Endothelial cell of umbilical vein (primary cell): Measurements from ENCODE around the gene GTF2E1. TPM values are rescaled to one million over a fixed set of nuclear protein-coding genes. Genes with fewer than 3 reads are reported as not detected.

Experiments
- BruUV-seq: library from RNA; stranded (reverse); fragments of 400-500 nt; replicated peaks from 2 replicates; lab custom pipeline; 2021; lab: Mats Ljungman, UMichigan
- CTCF ChIA-PET: fragments of 300-600, 350-600 bp; sonication (Branson Sonifier 250); formaldehyde crosslinking; loops from one replicate; lab custom pipeline; 2021; ENCODE audit warnings: antibody characterized with exemption, inconsistent platforms; lab: Charles Lee
- POLR2A ChIA-PET: fragments of 300-600, 350-600 bp; sonication (Branson Sonifier 250); formaldehyde crosslinking; loops from one replicate; lab custom pipeline; 2021; ENCODE audit warnings: antibody characterized with exemption, inconsistent platforms; lab: Charles Lee
- DNase-seq: peaks from one replicate; pipeline ENCODE4 v3.0.0-alpha.2; 2011; ENCODE audit warnings: low read depth, low spot score
- FAIRE-seq: peaks from 2 replicates; lab custom pipeline; 2011; peaks lifted over from hg19 to GRCh38; lab: Jason Lieb, UNC
- H2AFZ ChIP-seq: 2 replicates; pipeline ENCODE4 v1.6.0; 2012; ENCODE audit warnings: low read depth, low read length, control low read depth, inconsistent platforms
- H3K27ac ChIP-seq: 2 replicates; pipeline ENCODE4 v1.5.1; 2011; ENCODE audit warnings: low read depth, mild to moderate bottlenecking, control low read depth, low read length, moderate library complexity; ENCODE audit not compliant: insufficient read depth
- H3K27me3 ChIP-seq, 2 experiments: 2 replicates each; pipeline versions ENCODE4 v1.6.0 to v1.6.1; 2011; ENCODE audit warnings: low read length in 2 of 2, mixed read lengths in 1 of 2; ENCODE audit not compliant: control insufficient read depth in 2 of 2, insufficient read depth in 2 of 2
- H3K36me3 ChIP-seq, 2 experiments: 2 replicates in 1 of 2; 3 replicates in 1 of 2; pipeline ENCODE4 v1.5.1; 2011; ENCODE audit warnings: low read length in 2 of 2, mild to moderate bottlenecking in 1 of 2, moderate library complexity in 1 of 2; ENCODE audit not compliant: control insufficient read depth in 2 of 2, insufficient read depth in 2 of 2; ENCODE audit errors: extremely low read depth in 1 of 2
- H3K4me1 ChIP-seq: 3 replicates; pipeline ENCODE4 v1.5.1; 2011; ENCODE audit warnings: mild to moderate bottlenecking, low read length; ENCODE audit not compliant: control insufficient read depth, insufficient read depth; ENCODE audit errors: extremely low read depth
- H3K4me2 ChIP-seq: 2 replicates; pipeline ENCODE4 v1.6.1; 2011; ENCODE audit warnings: low read length, control low read depth, mixed read lengths; ENCODE audit not compliant: insufficient read depth
- H3K4me3 ChIP-seq, 3 experiments: fragments of 200-600 bp in 1 of 3; sonication (generic), shearing (Covaris generic) in 1 of 3; replicated peaks in 1 of 3; 2 replicates each; pipeline ENCODE4 v1.5.1; 2011 to 2016; ENCODE audit warnings: control low read depth in 3 of 3, low read length in 3 of 3, mild to moderate bottlenecking in 2 of 3, inconsistent platforms in 1 of 3, low read depth in 1 of 3, moderate library complexity in 1 of 3; ENCODE audit not compliant: insufficient read depth in 1 of 3
- H3K79me2 ChIP-seq: 2 replicates; pipeline ENCODE4 v1.6.0; 2012; ENCODE audit warnings: low read length, inconsistent platforms; ENCODE audit not compliant: control insufficient read depth, insufficient read depth
- H3K9ac ChIP-seq: replicated peaks from 2 replicates; pipeline ENCODE3; 2011; ENCODE audit warnings: low read length, control low read depth; ENCODE audit not compliant: insufficient read depth; ENCODE audit errors: extremely low read depth
- H3K9me1 ChIP-seq: replicated peaks from 3 replicates; pipeline ENCODE4 v1.6.0; 2011; ENCODE audit warnings: mild to moderate bottlenecking, low read length; ENCODE audit not compliant: control insufficient read depth, insufficient read depth; ENCODE audit errors: extremely low read depth
- H3K9me3 ChIP-seq: replicated peaks from 2 replicates; pipeline ENCODE4 v1.5.1; 2012; ENCODE audit warnings: low read length, inconsistent platforms; ENCODE audit not compliant: control insufficient read depth, insufficient read depth
- H4K20me1 ChIP-seq: replicated peaks from 2 replicates; pipeline ENCODE3; 2011; ENCODE audit warnings: mild to moderate bottlenecking, low read length; ENCODE audit not compliant: control insufficient read depth, insufficient read depth; ENCODE audit errors: extremely low read depth
- FOS ChIP-seq: IDR thresholded peaks from 2 replicates; pipeline ENCODE4 v1.6.1; 2011; ENCODE audit warnings: mild to moderate bottlenecking, low read length, moderate library complexity, borderline replicate concordance; ENCODE audit not compliant: insufficient read depth
- GATA2 ChIP-seq: IDR thresholded peaks from 2 replicates; pipeline ENCODE4 v1.7.0; 2011; ENCODE audit warnings: low read depth, mild to moderate bottlenecking, moderate library complexity, mixed read lengths, low read length; ENCODE audit not compliant: insufficient read length, insufficient read depth
- MYC ChIP-seq: IDR thresholded peaks from one replicate; pipeline ENCODE4 v1.6.1; 2011; ENCODE audit warnings: mild to moderate bottlenecking, low read depth, low read length
- POLR2A ChIP-seq: IDR thresholded peaks from 2 replicates; pipeline ENCODE4 v1.6.1; 2012; ENCODE audit warnings: low read depth, mild to moderate bottlenecking, control low read depth, low read length
- POLR2AphosphoS5 ChIP-seq: IDR thresholded peaks from 2 replicates; pipeline ENCODE4 v1.6.1; 2012; ENCODE audit warnings: low read depth, mild to moderate bottlenecking, control low read depth, low read length, moderate library complexity; ENCODE audit not compliant: insufficient read depth
- dilution Hi-C: fragments of 300-500 bp; cut with MboI; formaldehyde crosslinking; loops from one replicate; pipeline ENCODE4 v1.15.0; 2019; ENCODE audit warnings: low sequenced_read_pairs; ENCODE audit not compliant: extremely low pct_ligation_motif_present
- intact Hi-C: fragments of 100-400 bp; cut with micrococcal nuclease; formaldehyde crosslinking; loops from one replicate; pipeline ENCODE4 v1.10.0; 2022
- polyA plus RNA-seq, 4 experiments: library from polyadenylated mRNA; depleted of rRNA in 3 of 4; stranded (reverse) in 3 of 4; unstranded in 1 of 4; fragments of >200 nt; gene quantifications; 2 replicates each; pipeline versions ENCODE4 v1.2.1 to v1.2.3, GENCODE V29; 2011 to 2012; ENCODE audit warnings: missing spikeins in 1 of 4
- total RNA-seq: library from RNA; stranded (reverse); gene quantifications from 2 replicates; pipeline ENCODE4 v1.2.3, GENCODE V29; 2021
- TF ChIP-seq, protein P1 (sequence below), 2 donors: IDR thresholded peaks; 1 replicate in 1 of 2; 2 replicates in 1 of 2; pipeline ENCODE4 v1.5.1; 2011; ENCODE audit warnings: low read length in 2 of 2, mild to moderate bottlenecking in 2 of 2, moderate library complexity in 2 of 2, control low read depth in 1 of 2, inconsistent platforms in 1 of 2, low read depth in 1 of 2; ENCODE audit not compliant: insufficient read depth in 1 of 2; ENCODE audit errors: extremely low read depth in 1 of 2
- TF ChIP-seq, protein P2 (sequence below): IDR thresholded peaks from 2 replicates; pipeline ENCODE4 v1.6.1; 2011; ENCODE audit not compliant: insufficient read depth, insufficient read length

Gene GTF2E1
- total and polyA plus RNA-seq, 2 donors (not counting 3 experiments of a cell fraction or from before 2014, with no cell fraction given) = 10.6 to 27.7 TPM

DNA sequence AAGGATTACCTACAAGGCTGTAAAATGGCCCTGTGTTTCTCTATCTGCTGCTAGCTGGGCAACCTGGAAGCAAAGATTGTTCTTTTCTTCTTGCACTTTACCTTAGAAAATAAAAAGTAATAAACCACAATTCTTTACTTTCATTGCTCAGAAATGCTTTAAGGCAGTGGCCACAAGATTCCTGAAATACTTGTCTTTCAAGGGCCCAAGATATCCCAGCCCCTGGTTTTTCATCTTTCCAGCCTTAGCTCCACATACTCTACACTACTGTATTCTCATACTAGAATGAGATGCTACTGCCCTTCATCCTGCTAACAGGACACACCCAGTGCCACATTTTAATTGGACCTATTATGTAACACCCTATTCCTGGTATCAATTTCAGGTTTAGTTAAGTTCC lies 78.9 kb downstream of the GTF2E1 start:
- H3K9me3 ChIP-seq = no peaks in the 10 kb centered on the region
- H3K4me1 ChIP-seq = no peaks in the 10 kb centered on the region
- intact Hi-C loops = no loop called here
- no peaks in the 10 kb centered on the region for H4K20me1 ChIP-seq
- no peak for FAIRE-seq
- TF ChIP-seq GATA2 (no peak), FOS (no peak), POLR2A (no peak), MYC (no peak), POLR2AphosphoS5 (no peak)
- TF ChIP-seq, protein P1, sequence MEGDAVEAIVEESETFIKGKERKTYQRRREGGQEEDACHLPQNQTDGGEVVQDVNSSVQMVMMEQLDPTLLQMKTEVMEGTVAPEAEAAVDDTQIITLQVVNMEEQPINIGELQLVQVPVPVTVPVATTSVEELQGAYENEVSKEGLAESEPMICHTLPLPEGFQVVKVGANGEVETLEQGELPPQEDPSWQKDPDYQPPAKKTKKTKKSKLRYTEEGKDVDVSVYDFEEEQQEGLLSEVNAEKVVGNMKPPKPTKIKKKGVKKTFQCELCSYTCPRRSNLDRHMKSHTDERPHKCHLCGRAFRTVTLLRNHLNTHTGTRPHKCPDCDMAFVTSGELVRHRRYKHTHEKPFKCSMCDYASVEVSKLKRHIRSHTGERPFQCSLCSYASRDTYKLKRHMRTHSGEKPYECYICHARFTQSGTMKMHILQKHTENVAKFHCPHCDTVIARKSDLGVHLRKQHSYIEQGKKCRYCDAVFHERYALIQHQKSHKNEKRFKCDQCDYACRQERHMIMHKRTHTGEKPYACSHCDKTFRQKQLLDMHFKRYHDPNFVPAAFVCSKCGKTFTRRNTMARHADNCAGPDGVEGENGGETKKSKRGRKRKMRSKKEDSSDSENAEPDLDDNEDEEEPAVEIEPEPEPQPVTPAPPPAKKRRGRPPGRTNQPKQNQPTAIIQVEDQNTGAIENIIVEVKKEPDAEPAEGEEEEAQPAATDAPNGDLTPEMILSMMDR (IDR thresholded peaks at IDR 0.05; ENCODE audit: extremely low read depth in 1 of 2, insufficient read depth in 1 of 2, low read depth in 1 of 2, low read length in 2 of 2) = no peak
- TF ChIP-seq, protein P2, sequence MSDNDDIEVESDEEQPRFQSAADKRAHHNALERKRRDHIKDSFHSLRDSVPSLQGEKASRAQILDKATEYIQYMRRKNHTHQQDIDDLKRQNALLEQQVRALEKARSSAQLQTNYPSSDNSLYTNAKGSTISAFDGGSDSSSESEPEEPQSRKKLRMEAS = no peak
- POLR2A ChIA-PET = no interaction called here
- no peaks in the 10 kb centered on the region for H3K36me3 ChIP-seq
- dilution Hi-C loops = no loop called here
- H3K27me3 ChIP-seq = peaks cover 2 to 4% of the 10 kb centered on the region in 2 experiments
- no peak overlapping the region for H3K27ac ChIP-seq
- no peak overlapping the region for H3K4me2 ChIP-seq
- no peaks in the 10 kb centered on the region for H3K9me1 ChIP-seq
- DNase-seq = no peak
- CTCF ChIA-PET = interaction anchor here (0.6 kb wide), 1 partner anchor 80 kb away, joined by 3 read pairs; no protein-coding TSS in a partner anchor
- no TSS peak for BruUV-seq
- H3K4me3 ChIP-seq = no peak overlapping the region
- H3K9ac ChIP-seq = no peak overlapping the region
- no peaks in the 10 kb centered on the region for H3K79me2 ChIP-seq
- no peak overlapping the region for H2AFZ ChIP-seq
